ENCODE measurements around the gene PARP15.
"Not testable (repeated sequence)": the region's sequence is repeated elsewhere in the genome, so short reads cannot be mapped to it uniquely, and the experiment has no call there.

The PARP15 gene

DNA sequence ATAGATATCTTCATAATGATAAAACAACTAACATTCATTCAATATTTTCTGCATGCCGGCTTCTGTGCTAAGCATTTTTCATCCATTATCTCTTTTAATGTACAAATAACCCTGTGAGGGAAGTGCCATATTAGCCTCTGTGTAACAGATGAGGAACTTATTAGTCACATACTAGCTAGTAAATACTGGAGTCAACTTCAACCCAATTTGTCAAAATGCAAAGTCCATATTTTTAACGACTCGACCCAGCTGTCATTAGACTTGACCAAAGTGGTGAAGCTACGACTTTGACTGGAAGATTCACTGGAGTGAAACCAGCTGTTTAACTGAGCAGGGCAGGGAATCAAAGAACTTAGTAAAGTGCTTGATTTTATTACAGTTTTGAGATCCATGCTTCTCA is 41.6 kb downstream of the PARP15 start:
- no peak for DNase-seq (ENCODE audit: low spot score)

DNA sequence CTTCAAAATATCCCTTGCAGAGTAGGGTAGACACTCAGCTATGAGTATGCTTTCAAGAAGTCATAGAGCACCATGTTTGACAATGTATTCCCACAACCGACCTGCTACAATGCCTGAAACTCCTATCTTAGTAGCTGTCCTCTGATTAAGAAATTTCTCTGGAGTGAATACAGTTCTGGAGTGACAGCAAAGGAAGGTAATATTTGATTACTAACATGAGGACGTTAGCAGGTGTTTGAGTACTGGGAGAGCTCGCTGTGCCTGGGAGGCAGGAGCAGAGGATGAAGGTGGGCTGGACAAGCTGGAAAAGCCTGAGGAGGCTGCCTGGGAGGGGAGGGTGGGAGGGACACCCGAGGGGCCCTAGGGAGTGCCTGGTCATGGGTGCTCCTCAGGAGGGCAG is 42.9 kb downstream of the PARP15 start:
- no peak for DNase-seq (ENCODE audit: low spot score)

DNA sequence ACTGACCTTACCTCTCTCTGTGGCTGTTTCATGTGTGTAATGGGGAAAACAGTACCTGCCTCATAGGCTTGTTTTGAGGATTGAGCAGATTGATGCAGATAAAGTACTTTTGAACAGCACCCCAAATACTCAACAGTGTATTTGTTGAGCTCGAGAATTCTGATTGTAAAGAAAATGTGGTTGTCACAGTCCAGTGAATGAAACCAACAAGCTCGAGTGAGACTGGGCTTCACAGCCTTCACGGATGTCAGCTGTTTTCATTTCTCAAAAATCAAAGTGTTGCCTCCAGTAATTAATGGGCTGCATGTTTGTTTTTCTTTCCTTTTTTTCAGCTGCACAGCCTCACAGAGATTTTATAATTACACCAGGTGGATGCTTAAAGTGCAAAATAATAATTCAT is 43.7 kb downstream of the PARP15 start:
- DNase-seq (ENCODE audit: low spot score) = no peak

DNA sequence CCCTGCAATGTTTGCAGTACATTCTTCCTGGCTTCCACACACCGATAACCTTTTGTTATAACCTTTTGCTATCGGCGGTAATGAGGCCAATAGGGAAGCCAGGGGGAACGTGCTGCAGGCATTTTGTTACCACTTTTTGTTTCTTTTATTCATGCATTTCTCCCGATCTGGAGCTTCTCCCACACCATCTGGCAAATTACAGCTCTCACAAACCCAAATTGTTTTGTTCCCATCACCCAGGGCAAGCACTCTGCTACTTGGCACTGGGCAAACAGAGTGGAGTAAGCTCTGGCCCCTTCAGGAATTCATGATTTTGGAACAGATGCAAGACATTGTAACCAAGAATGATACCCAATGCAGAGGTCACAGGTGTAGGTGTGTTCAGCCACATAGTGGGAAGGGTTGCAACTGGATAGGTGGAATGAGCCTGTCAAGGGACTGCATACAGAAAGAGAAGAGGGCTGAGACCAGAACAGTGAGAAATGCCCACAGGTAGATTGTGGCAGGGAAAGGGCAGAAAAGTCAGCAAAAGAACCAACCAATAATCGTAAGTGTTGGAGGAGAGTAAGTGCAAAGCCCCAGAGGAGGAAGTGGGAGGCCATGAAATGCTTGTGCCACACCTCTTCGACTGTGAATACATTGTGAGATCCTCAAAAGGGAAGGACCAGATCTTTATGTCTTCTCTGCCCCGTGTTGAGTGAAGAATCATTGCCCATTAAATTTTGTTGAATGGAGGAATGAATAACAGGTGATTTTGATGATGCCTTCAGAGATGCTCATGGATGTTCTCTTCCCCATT is 45.8 kb downstream of the PARP15 start:
- no peak for DNase-seq (ENCODE audit: low spot score)

DNA sequence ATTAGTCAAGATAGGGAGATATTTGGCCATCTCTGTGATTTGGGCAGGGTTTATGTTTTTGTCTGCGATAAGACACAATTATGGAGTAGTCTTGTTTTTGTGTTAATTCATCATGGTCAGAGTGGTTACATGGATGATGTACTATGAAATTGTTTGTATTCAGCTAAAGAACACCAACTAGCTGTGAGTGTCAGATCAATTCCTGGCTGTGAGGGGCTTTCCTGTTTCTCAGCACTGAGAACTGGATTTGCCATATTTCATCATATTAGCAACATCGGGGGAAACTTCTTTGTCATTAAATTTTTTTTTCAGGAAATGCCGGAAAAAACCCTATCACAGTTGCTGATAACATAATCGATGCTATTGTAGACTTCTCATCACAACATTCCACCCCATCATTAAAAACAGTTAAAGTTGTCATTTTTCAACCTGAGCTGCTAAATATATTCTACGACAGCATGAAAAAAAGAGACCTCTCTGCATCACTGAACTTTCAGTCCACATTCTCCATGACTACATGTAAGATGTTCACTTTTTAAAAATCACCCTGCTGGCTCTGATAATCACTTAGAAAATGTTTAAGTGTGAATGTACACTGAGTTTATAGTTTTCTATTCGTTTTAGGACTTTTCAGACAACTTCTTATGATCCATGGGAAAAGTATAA is 49.2 kb downstream of the PARP15 start:
- no peak for DNase-seq (ENCODE audit: low spot score)

DNA sequence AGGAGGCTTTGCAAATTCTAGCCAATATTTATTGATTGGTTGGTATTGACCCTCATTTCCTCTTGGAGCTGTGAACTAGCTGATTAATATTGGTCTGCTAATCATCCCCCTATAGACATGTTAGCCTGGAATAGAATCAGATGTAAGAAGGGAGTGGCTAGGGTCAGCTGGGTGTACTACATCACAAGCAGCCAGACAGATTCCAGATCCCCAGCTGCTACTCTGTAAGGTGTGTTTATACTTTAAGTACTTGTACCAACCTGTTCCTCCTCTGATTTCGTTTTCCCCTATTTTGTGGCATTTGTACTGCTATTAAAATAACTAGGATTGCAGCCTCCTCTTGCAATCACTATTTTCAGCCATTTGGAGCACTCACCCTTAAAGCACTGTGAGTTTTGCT is 49.9 kb downstream of the PARP15 start:
- DNase-seq (ENCODE audit: low spot score) = no peak

DNA sequence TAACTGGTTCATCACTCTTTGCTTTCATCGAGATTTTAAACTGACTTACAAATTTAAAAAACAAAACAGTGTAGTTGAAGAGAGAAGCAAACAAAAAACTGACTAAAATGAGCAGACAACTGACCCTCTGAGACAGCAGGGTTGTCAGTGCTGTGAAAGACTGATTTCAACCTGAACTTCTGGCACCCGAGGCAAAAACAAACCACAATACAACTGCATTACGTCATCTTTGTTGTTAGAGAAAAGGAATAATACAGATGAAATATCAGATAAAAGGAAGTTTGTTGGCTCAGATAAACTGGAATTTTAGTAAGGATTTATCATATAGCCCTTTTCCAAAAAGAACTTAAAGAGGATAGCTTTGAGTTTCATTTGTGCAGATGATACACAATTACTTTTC is 51.1 kb downstream of the PARP15 start:
- no peak for DNase-seq (ENCODE audit: low spot score)

DNA sequence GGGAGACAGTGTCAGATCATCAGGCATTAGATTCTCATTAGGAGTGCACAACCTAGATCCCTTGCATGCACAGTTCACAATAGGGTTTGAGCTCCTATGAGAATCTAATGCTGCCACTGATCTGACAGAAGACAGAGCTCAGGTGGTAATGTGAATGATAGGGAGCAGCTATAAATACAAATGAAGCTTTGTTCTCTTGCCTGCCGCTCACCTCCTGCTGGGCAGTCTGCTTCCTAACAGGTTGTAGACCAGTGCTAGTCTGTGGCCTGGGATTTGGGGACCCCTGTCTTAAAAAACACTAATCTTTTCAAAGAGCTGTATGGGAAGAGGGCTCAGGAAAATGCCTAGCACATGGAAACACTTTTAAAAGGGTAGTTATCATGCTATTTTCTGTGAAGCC is 52.3 kb downstream of the PARP15 start:
- DNase-seq (ENCODE audit: low spot score) = no peak

DNA sequence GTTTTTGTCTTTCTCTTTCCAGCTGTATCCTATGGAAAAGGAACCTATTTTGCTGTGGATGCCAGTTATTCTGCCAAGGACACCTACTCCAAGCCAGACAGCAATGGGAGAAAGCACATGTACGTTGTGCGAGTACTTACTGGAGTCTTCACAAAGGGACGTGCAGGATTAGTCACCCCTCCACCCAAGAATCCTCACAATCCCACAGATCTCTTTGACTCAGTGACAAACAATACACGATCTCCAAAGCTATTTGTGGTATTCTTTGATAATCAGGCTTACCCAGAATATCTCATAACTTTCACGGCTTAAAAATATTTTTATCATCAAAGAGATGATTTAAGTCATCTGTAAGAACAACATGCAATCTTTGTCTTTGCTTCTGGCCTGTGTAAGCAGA is 58.3 kb downstream of the PARP15 start:
- peak; percentile 15 for DNase-seq (ENCODE audit: low spot score)

DNA sequence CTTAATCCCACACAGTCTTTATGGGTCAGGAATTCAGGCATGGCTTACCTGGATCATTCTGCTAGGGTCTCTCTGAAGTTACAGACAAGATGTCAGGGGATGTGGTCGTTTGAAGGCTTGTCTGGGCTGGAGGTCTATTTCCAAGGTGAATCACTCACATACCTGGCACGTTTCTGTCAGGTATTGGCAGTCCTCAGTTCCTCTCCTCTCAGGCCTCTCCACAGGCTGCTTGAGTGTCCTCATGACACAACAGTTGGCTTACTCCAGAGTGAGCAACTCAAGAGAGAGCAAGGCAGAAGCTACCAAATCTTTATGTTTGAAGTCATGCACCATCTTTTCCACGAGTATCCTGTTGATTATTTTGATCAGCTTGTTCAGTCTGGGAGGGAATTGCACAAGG is 59.2 kb downstream of the PARP15 start:
- no peak for DNase-seq (ENCODE audit: low spot score)

DNA sequence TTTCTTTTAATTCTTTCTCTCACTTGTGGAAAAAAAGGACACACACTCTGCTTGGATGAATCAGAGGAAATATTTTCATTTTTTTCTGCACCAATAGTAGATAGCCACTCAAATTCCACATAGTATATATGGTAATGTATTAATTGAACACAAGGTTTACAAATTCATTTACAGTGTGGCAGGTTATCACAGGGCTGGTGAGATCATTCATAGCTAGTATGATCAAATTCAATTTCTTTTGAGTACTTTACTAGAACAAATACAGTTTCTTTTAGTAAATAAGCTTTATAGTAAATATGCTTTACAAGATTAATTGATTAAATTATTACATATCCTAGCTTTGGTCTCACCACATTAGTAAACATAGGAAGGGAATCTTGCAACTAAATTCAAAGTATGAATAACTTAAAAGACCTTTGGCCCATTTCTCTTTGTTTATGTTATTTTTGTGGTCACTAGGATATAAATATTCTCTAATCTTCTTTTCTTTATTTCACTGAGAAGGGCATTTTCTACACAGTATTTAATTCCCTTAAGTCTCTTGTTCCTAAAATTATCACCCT is 63.1 kb downstream of the PARP15 start:
- DNase-seq (ENCODE audit: low spot score) = no peak

DNA sequence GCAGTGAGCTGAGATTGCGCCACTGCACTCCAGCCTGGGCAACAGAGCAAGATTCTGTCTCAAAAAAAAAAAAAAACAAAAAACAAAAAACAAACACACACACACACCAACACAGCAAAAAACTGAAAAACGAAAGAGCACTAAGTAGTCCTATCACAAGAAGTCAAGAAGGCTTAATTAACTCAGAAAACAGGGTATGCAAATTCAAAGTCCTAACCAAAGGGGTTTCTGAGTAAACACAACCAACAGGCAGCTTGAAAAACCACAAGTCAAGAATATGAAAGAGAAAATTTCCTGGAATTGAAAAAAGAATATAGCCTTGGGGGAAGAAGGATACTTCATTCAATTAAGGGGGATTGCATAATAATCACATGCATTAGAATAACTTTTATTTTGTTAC is 65.5 kb downstream of the PARP15 start:
- no peak for DNase-seq (ENCODE audit: low spot score)

DNA sequence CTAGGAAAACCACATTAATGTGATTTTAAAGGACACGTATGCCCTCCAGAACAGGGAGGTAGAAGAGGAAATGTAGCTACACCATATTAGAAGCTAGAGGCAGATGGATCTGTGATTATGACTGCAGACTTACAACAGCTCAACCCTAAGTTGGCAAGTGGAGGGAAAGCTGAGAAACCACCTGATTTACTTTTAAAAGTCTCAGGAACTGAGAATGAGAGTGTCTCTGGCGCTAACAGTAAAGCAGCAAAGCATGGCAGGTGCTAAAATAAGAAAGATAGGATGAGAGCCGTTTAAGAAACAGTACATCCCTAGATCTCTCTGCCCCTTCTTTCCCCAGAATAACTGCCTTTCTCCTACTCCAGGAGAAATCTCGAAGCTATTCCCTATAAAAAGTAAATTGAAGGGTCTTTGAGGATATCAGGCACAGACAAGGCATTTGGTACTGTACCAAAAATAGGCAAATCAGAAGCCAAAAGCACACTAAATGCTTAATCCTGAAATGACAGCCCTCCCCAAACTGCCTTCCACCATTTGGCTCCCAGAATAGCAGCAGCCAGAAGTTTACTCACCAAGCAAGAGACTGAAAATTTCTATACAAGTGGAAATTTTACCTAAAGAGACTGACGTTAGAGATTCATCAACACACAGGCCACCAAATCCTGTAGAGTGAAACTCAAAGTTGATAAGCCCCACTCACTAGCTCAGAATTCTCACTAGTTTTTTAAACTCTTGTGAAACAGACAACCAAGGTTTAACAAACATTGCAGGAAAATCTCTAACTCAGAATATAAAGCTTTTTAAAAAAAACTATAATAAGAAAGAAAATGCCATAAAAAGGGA is 68.9 kb downstream of the PARP15 start:
- DNase-seq (ENCODE audit: low spot score) = peak; percentile 17

DNA sequence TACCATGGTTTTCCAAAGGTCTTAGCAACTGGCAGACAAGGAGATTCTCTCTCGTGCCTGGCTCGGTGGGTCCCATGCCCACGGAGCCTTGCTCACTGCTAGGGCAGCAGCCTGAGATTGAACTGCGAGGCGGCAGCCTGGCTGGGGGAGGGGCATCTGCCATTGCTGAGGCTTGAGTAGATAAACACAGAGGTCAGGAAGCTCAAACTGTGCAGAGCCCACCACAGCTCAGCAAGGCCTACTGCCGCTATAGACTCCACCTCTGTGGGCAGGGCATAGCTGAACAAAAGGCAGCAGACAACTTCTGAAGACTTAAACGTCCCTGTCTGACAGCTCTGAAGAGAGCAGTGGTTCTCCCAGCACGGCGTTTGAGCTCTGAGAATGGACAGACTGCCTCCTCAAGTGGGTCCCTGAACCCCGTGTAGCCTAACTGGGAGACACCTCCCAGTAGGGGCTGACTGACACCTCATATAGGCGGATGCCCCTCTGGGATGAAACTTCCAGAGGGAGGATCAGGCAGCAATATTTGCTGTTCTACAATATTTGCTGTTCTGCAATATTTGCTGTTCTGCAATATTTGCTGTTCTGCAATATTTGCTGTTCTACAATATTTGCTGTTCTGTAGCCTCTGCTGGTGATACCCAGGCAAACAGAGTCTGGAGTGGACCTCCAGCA is 73.9 kb downstream of the PARP15 start:
- not testable (repeated sequence) for DNase-seq (ENCODE audit: low spot score)

DNA sequence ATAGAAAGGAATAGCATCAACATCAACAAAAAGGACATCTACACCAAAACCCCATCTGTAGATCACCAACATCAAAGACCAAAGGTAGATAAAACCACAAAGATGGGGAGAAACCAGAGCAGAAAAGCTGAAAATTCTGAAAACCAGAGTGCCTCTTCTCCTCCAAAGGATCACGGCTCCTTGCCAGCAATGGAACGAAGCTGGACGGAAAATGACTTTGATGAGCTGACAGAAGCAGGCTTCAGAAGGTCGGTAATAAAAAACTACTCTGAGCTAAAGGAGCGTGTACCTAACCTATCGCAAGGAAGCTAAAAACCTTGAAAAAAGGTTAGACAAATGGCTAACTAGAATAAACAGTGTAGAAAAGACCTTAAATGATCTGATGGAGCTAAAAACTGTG is 74.5 kb downstream of the PARP15 start:
- DNase-seq (ENCODE audit: low spot score) = not testable (repeated sequence)

DNA sequence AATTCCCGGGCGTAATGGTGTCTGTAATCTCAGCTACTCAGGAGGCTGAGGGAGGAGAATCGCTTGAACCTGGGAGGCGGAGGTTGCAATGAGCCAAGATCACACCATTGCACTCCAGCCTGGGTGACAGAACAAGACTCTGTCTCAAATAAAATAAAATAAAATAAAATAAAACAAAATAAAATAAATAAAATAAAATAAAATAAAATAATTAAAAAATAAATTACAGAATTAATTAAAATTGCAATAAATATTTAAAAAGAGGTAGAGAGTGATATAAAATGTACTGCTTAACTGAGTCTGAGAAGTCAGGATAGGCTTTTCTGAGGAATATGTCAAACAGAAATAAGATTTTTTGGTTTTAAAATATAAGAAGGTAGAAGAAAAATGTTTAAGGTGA is 80.9 kb downstream of the PARP15 start:
- not testable (repeated sequence) for DNase-seq (ENCODE audit: low spot score)

DNA sequence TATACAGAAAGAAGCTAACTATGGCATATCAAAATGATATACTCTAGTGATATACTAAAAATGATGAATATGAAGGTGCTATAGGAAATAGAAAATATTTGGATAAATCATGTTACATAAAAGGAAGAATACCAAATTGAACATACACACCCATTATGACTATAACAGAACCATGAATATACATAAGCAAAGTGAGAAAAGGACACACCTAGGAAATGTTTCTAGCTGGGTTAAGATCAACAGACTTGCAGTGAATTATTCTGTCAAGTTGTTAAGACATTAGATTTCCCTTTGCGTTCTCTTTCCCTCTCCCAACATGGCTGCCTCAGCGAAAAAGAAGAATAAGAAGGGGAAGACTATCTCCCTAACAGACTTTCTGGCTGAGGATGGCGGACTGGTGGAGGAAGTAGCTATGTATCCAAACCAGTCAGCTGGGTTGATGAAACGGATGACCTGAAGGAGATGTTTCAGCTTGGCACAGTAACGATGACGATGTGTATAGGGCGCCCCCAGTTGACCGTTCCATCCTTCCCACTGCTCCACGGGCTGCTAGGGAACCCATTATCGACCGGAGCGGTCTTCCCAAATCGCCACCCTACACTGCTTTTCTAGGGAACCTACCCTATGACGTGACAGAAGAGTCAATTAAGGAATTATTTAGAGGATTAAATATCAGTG is 83.0 kb downstream of the PARP15 start:
- no peak for DNase-seq (ENCODE audit: low spot score)

DNA sequence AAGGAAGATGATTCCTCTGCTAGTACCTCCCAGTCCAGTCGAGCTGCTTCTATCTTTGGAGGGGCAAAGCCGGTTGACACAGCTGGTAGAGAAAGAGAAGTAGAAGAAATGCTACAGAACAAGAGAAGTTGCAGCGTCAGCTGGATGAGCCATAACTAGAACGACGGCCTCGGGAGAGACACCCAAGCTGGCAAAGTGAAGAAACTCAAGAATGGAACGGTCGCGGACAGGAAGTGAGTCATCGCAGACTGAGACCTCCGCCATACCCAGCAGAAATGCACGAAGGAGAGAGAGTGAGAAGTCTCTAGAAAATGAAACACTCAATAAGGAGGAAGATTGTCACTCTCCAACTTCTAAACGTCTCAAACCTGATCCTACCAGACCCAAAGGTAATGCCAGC is 84.2 kb downstream of the PARP15 start:
- no peak for DNase-seq (ENCODE audit: low spot score)

DNA sequence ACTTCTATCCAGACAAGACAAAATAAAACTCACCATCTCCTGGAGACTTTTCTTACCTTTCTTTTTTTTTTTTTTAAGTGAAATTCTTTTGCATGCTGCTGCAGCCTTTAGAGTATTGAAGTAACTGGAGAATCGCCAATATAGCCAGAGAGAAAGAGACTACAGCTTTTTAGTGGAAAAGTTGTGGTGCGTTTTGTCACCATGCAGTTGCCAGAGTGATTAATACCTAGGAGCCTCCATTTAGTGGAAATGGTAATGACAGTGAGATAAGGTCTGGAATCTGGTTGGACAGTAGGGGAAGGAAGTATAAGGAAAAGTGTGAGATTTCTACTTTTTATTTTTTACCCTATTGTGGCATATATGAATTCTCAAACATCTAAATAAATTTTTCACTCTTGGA is 85.1 kb downstream of the PARP15 start:
- no peak for DNase-seq (ENCODE audit: low spot score)

DNA sequence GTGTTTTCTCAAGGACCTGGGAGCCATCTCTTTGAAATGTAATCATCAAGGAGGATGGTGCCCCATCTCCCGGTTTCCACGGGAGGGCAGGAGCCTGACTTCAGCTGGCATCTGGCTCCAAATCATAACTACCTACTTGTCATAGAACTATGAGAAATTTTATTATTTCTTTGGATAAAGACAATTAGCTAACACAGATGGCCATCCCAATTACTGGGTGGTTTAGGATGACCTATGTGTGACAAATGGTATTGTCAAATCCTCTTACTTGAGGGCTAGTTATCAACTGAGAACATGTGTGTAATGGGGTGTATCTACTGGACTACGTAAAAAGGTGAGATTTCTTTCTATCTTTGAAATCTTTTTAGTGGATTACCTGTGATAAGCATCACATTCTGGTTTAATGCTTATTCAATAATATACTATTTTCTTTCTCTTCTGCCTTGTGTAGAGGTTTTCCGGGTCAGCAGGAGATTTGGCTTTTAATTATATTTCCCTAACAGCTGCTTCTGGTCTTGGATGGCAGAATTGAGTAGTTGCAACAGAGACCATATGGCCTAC is 87.9 kb downstream of the PARP15 start:
- no peak for DNase-seq (ENCODE audit: low spot score)

DNA sequence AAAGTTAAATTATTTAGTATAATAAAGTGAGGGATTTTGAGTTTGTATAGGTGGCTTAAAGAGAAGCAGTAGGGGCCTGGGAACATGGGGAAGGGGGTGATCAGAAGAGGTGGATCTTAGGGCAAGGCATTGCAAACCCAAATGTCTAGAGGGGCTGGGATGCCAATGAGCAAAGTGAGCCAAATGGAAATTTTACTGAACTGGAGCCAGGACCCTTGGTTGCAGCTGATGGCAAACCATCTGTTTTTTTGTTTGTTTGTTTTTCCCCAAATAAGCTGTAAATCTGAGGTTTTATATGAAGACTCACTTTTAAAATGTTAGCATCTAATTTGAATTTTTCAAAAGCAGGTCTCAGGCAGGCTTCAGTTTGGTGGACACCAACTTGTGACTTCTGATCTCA is 88.4 kb downstream of the PARP15 start:
- no peak for DNase-seq (ENCODE audit: low spot score)
